ENCODE results near the gene DTNB.
A peak's percentile ranks its signal among the peaks of the same experiment; 100 is the strongest.

The DTNB gene

DNA sequence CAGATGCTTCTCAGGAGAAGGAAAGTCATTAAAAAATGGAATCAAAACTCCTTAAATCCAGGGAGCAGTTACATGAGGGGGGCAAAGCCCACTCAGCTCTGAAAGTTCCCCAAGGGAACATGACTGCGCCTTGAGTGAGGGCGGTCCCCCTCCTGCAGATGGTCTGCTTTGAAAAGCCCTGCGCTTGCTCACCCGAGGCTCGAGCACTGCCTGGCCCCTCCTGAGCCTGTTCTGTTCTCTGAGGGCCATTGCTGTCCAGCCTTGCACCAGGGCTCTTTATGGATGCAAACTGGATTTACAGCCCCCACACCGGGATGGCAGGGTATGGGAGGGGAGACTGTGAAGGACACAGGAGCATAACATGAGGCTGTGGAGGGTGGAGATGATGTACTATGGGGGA is 293.8 kb downstream of the DTNB start:
- DNase-seq, result no peak

DNA sequence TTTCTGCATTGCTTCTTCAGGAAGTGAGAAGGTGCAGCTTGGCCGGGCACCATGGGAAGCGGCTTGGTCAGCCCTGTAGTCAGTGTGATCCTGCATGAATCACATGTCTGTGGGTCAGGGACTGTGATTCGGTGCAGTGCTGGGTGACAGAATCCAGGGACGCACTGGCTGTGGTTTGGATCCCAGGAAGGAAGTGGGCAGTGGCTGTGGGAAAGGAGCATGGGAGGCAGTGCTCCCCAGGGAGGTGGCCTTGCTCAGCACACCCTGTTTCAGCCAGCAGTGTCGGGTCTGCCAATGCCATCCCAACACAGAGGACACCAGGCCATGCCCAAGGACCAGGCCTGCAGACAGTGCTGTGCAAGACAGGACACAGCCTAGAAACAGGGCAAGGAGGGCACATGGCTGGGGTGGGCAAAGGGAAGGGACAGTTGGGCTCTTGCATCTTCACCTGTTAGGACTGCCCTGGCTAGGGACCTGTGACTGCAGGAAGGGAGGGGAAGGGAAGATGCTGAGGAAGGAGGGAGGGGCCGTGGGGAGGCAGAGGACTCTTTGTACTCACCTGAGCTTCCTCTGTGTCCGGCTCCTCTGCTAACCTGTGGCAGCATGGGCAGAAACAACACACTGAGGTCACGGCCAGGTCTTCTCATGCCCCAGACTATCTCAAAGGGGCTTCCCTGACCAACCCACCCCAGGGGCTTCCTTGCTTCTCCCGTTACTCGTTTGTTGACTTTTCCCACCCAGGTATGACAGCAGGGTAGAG is 294.5 kb downstream of the DTNB start:
- DNase-seq, result no peak

DNA sequence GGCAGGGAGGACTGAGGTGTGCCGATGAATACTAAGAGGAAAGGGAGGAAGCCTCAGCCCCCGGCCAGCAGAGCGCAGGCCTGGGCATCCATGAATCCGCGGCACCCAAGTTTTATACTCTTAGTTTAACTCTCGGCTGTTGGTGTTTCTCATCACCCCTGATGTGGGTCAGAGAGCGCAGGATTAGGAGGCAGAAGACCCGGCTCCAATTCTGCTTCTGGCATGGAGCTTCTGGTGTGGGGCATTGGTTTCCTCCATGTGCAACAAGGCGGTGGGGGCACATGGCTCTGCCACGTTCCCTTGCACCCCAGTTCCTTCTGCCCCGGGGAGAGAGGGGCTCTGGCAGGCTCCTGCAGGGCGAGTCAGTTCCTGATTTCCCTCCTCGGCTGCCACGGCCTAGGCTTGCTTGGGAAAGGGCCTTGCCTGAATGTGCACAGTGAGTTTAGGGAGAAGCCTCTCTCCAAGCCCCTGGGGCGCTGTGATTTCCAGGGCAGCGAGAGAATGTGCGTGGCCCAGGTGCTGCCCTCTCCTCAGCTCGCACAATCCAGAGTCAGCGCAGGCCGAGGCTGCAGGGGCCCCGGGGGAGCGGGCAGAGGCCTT is 295.5 kb downstream of the DTNB start:
- no peak for DNase-seq

DNA sequence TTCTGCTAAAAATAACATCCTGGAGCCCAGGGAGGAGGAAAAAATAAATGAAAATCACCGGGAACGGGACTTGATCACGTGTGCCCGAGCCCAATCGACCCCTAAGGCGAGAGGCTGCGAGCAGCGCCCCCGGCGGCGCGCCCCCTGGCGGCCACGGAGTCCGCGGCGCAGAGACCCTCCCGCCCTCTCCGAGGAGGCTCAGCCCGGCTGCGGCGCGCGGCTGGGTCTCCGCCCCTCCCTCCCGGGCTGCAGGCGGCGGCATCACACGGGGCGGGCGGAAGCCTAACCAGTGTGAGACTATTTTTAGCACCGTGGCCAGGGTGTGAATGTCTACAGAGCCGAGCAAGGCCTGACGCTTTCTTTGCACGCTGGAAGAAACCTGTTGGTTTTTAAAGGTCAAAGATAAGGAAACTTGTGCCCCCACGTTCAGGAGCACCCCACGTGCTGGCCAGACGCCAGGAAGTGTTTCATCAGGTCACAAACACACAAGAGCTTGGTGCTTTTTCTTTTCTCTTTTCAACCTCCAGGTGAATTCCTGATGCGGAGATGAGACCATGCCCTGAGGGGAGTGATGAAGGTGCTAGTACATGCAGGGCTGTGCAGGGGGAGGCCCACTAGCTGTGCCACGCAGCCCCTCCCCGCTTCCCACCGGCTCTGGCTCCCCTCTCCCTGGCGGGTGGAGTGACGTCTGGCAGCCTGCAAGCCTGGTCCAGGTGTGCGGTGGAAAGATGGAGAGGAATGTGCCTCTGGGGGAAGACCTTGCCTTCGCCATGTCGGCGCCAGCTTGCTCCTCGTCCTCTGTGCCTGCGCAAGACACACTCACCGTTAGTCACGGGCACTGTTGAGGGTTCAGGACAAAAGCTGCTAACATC is 296.4 kb downstream of the DTNB start:
- peak; percentile 92 for DNase-seq

DNA sequence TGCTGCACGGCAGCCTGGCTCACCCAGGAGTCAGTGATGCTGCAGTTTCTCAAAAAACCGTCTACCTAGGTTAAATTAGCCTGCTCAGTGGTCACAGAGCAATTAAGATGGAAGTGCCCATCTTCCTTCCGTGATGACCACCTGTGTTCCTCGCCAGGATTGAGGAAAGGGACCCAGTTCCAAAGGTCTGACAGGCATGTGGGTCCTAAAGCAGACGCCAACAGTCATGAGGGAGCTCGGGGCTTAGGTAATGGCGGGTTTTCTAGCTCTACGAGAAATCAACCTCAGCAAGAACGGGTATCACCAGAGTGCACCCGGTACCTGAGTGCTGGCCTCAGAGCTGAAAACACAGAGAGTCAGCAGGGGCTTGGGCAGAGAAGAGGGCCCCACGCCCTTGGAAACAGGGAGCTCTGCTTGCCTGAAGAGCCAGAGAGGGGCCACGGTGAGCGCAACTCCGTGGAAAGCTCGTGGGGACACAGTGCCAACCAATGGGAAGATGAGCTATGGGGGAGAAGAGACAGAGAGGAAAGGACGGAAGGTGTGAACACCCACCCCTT is 297.3 kb downstream of the DTNB start:
- DNase-seq, result no peak

DNA sequence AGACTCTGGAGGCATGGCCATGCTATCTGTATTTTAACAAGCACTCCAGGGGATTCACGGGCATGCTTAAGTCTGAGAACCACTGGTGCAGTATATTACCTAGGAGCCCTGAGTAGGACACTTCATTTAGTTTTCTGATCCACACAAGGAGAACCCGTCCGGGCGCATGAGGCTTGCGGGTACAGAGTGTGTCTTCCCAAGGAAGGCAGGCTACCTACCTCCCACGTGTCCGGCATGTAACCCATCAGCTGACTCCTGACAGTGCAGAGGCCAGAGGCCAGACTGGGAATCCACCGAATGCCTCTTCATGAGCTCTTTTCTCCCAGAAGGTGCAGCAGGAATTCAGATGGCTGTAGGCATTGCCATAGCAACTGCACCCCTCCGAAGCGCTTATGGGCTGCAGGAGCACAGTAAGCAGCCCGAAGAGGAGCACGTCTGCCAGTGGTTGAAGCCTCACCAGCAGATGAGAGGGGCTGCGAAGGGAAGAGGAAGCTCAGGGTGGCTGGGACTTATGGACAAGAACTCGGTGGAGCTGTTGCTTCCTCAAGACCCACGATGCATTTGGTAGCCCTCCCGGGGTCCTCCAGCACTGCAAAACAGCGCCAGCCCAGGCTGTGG is 297.9 kb downstream of the DTNB start:
- DNase-seq, result no peak

DNA sequence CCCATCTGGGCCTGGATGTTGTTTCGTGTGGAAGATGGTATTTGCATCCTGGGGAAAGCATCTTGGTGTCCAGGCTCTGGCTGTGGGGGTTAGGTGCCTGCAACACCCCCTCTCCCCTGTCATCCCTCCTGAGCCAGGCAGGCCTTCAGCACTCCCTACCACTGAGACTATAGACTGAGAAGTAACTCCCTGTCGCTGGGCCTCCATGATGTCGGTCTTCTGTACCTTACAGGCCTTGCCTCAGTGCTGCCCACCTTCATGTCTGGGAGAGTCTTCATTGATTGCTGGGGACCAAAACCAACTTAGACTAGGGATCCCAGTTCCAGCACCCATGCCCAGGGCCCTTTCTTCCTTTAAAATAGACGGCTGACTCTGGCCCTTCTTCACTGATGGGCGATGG is 298.6 kb downstream of the DTNB start:
- DNase-seq, result no peak

DNA sequence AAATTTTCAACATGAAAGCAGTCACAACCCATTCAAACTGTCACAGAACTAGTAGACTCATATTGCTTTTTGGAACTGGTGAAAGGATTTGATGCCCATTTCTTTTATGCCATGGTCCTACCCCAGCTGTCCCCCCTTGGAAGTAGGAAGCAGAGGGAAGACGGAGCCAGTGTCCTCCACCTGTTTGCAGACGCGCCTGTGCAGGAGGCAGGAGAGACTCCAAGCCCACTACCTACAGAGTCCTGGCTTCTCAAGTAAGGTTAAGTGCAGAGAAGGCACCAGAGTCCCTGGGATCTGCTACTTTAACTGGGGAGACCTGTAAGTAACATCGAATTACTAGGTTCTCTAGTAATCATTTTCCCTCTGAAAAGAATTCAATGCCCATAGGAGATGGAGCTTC is 299.0 kb downstream of the DTNB start:
- DNase-seq, result no peak

DNA sequence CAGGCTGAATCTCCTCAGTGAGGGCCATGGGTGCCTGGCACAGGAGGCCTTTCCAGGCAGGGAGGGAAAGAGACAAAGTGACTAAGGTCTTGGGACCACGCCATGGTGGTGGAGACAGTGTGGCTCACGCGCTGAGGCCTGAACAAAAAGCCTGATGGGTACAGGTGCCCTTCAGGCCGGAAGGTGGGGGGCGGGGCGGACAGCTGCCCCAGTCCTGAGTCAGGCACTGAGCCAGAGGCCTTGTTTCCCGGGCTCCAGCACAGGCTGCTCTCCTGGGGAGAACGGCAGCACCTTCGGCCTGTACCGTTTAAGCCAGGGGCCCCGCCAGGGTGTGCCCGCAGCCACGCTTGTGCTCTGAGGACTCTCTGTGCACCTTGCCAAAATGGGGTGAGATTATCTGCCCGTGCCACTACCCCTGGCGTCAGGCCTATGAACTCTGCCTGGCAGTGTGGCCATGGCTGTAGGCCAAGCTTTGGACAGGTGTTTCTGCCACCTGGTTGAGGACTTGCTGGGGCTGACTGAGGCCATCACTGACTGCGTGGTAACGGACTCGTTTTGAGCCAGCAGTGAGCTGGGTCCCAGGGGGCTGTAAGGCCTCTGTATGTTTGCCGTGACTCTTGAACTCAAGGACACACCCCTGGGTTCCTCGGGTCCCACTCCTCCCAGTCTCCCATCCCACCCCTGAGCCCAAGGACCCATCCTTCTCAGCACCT is 300.0 kb downstream of the DTNB start:
- peak; percentile 48 for DNase-seq

DNA sequence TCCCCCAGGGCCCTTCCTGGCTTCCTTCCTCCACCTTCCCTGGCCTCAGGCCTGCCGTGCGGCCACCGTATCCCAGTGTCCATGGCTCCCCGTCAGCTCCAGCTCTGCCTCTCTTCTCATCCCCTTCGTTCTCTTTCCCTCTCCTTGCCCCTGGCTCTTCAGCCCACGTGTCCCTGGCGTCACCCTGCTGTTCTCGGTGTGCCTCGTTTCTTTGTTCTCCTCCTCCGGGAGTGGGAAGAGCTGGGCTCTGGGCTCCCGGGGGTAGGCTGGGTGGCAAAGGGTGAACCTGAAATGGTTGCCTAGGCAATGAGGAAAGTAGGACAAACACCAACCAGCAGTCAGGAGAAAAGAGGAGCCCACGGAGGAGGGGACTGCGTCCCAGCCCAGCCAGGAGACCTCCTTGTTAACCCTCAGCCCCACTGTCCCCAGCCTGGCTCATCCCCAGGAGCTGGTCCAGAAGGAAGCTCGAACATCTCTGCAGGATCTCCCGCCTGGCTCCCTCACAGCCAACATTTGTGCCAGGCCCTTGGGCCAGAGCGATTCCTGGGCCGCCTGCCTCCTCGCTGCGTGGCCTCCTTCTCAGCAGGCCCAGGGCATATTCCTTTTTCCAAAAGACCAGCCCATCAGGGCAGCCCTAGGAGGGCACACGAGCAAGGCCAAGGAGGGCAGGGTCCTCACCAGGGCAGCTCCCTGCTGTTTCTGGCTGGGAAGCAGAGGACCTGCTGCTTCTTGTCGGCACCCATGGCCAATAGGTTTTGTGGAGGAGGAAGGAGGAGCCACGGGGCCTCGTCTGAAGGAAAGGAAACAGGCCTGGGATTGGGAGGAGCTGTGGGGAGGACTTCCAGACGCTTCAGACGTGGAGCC is 300.7 kb downstream of the DTNB start:
- no peak for DNase-seq

DNA sequence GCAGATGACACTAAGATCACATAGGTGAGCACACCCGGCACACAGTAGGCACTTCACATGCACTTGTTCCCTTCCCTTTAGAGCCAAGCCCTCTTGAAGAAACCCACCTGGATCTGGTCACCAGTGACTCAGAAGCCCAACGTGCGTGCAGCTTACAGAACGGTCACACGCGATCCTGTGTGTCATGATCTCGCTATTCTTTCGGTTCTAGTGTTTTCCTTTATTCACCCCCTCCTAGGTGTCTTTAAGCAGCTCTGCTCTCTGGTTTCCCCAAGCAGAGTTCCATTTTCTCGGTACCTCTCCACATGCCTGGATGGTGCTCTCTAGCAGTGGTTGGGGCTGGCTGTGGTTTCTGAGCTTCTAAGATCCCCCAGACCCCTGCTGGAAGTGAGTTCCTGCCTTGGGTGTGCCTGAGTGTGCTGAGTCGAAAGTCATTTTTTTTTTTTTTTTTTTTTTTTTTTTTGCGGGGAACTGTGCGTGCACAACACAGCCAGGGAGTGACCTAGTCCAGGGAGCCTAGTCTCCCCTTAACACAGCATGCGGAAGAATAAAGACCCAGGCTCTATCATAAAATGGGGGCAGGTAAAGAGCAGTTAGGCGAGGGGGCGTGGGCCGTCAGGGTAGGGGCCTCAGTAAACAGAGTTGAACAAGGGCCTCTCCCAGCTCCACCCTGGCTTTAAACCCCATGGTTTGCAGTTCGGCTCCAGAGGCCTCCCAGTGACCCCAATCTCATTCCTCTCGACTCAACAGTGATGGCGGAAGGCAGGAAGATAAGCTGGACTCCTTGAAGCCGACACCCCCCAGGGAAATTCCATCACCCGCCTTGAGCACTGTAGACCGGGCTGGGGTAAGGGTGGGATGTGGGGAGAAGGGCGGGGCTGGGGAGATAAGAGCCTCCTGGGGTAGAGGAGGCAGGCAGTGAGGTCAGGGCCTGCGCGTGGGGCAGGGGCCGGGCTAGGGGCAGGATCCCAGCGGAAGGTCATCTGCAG is 301.8 kb downstream of the DTNB start:
- no peak for DNase-seq

DNA sequence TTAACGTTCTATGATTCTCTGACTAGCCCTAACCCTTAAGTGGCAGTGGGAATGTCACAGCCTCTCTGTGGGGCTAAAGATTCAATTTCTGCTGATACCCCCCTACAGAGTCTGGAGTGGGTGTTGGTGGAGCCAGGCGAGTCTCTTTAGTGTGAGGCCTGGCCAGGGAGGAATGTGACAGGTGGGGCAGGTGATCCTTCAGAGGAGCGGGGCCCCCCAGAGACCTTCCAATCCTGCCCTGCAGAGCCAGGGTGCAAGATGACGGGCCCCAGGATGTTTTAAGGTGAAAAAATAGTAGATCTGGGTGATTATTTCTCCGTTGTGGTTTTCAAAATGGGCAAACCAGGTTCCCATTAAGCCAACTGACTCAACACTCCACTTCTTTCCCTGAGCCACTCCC is 303.5 kb downstream of the DTNB start:
- DNase-seq, result peak; percentile 17

DNA sequence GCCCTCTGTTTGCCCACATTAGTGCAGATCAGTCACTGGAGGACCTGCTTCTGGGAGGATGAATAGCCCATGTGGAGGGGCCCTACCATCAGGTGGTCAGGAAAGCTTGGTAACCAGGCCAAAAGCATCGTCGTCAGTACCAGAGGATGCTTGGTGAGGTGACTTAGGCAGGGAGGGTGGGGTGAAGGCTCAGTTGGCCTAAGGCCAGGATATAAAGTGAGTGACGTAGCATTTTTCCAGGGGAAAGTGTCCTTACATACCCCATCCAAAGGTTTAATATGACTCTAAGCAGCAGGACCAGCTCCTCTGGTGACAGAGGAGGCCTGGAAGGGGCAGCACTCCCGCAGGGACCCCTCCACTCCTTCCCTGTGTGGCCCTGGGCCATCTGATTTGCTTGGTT is 303.9 kb downstream of the DTNB start:
- no peak for DNase-seq

DNA sequence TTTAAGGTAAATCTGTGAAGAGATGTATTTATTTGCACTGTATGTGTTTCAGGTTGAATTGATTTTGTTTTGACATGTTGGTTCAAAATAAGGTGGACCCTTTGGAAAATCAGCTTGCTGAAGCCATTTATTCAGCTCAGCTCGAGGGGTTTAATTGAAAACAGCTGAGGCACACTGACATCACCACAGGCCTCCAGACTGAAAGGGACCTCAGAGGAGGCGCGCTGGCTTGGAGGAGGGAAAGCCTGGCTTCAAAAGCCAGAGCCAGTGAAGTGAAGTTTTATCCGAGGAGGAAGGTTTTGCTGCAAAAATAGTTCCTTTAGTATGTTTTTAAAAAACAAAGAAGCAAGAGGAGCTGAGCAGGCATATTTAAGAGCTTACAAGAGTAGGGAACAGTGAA is 304.7 kb downstream of the DTNB start:
- DNase-seq, result no peak

DNA sequence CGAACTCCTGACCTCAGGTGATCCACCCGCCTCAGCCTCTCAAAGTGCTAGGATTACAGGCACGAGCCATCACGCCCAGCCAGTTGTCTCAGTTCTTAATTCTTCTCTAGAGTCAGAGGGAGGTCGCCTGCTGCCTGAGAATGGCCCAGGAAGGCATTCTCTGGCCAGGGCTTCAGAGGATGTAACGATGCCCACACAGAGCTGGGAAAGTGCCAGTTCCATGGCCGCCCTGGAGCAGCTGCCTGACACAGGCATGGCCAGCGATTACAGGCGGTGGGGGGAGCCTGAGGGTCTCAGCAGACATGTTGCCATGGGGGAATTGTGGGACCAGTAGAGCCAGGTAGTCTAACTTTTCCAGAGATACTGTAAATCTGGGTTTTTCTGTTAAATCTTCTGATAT is 306.1 kb downstream of the DTNB start:
- no peak for DNase-seq

DNA sequence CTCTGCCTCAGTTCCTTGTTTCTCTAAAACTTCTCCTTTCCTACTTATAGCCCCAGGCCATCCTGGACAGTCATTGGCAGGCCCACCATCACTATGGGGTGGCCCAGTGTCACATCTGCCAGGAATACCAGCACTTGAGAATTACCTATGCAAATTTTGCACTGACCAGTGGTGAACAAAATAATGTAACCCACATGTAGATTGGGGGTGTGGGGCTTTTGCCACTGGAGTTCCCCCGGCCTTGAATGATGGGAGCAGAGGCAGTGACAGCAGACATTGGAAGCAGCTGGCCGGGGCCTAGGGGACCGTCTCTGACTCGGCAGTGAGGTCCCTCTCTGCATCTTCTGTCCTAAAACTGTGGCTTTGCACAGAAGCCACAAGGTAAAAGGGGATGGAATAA is 306.7 kb downstream of the DTNB start:
- DNase-seq, result no peak

DNA sequence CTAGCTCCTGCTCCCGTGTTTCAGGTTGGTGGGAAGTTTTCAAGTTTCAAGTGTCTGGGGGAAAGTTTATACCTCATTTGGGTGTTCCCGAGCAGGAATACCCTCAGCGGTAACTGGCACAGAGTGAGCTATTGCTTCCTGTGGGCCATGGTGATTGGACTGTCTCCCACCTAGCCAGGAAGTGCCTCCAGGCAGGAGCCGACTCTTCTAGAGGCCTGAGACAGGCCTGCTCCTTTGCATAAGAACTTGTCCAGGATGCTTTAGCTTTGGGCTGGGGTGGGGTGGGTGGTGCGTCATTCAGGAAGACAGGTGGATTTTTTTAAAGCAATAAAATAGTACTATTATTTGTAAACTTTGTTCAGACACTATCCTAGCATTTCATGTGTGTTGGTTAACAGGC is 308.1 kb downstream of the DTNB start:
- DNase-seq, result no peak

DNA sequence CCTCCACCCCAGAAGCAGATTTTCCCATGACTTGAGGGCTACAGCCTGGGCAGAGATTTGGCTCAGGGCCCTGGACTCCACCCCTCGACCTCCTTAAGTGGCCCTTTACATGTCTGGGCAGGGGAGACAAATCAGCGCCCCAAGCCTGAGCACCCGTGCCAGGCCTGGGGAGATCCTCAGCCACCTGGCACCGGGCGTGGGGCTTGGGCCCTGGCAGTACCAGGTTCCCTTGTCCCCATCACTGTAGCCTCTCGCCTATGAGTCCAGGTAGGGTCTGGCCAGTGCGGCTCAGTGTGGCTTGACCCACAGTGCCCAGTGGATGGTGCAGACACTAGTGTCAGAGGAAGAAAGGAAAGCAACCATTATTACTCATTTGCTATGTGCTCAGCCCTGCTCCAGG is 309.6 kb downstream of the DTNB start:
- no peak for DNase-seq

DNA sequence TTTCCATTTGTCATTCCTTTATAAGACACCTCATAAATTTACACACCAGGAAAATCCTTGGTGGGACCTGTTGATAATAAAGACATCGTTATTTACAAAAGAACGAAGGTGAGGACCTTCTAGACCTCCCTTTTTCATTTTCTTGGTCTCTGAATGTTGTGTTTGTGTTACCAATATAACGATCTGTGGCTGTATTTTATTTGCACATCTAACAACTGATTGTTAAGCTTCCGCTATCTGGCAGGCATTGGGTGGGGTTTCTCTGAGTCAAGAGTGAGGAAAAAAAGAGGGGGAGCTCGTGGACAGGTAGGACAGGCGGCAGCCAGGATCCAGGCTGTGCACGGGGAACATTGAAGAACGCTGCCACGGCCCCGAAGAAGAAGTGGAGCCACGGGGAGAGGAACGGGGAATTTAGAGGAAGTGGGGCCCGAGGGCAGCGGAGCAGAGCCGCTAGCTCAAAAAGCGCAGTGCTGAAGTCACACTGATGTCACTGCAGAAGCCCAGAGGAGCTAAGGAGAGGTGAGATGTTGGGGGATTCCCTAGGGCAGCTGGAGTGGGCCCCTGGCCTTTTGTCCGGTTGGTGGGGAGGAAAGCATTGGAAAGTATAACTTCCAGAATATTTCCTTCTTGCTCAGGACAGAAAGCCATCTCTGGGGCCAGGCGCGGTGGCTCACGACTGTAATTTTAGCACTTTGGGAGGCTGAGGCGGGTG is 310.8 kb downstream of the DTNB start:
- DNase-seq, result peak; percentile 46

DNA sequence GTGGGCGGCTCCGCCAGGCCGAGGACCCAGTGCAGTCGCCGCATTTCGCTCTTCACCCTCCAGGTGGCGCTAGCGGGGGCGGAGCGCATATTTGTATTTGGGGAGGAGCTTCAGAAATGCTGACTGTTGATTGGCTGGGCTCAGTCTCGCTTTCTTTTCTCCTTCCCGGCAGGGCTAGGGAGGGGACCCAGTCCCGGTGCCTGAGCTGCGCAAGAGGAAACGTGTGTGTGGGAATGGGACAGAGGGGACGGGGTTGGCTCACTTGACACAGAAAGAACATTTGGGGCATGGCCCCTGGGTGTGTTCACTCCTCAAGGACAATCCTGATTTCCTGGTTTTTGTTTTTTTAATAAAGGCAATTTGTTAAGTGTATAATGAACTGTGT is 311.3 kb downstream of the DTNB start:
- DNase-seq, result peak; percentile 98

Data from NCI-H2171 treated with DMSO at 0.1 percent for 48 hours (cell line).